ENCODE data around the gene ADRA2B.

Gene ADRA2B

DNA sequence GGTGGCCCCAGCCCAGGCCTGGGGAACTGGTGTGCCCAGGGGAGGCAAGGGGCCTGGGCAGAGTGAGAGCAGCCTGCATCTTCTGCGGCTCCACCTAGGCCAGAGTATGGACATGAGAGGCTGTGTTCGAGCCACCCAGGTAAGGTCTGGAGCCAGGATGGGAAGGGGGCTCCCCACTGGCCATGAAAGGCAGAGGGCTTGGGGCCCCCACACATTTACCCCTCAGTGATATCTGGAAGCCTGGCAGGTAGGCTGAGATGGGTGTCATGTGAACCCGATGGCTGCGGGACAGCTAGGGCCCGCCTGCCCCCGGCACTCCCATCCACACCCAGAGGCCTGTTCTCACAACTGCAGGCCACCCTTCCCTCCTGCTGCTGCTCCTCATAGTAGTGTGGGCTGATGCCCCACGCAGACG, 13.2 kb downstream of the ADRA2B start:
- no peak for DNase-seq

DNA sequence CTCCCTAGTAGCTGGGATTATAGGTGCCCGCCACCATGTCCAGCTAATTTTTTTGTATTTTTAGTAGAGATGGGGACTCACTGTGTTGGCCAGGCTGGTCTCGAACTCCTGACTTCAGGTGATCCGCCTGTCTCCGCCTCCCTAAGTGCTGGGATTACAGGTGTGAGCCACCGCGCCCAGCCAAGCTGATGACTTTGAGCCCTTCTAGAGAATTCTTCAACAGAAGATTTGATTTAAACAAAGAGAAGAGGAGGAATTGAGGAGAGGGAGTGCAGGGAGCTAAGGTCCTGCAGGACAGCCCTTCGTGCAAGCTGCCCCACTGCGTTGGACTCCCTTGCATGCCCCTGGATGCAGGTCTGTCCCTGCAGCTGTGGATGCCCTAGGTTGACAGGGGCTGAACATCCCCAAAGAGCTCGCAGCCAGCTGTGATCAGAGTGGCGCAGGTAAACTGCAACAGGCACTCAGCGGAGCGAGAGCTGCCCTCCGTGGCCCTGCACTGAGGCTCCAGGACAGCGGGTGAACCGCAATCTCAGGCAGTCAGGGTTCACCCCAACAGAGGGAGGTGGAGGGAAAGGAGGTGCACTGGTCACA, 13.7 kb downstream of the ADRA2B start:
- no peak for DNase-seq

DNA sequence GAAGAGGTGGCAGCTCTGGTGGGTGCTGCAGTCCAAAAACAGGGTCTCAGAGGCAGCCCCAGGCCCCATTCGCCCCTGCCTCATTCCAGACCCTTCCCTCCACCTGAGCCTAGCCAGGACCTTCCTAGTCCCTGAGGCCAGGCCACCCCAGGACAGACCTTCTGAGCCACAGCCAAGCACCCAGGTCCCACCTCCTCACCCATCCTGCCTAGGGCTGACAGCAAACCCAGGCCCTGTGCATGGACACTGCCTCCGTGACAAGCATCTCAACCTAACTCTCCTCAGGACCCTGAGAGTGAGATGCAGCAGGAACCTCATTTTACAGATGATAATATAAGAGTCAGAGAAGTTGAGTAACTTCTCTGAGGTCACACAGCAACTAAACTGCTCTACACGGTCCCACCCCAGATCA, 15.5 kb downstream of the ADRA2B start:
- DNase-seq = no peak

DNA sequence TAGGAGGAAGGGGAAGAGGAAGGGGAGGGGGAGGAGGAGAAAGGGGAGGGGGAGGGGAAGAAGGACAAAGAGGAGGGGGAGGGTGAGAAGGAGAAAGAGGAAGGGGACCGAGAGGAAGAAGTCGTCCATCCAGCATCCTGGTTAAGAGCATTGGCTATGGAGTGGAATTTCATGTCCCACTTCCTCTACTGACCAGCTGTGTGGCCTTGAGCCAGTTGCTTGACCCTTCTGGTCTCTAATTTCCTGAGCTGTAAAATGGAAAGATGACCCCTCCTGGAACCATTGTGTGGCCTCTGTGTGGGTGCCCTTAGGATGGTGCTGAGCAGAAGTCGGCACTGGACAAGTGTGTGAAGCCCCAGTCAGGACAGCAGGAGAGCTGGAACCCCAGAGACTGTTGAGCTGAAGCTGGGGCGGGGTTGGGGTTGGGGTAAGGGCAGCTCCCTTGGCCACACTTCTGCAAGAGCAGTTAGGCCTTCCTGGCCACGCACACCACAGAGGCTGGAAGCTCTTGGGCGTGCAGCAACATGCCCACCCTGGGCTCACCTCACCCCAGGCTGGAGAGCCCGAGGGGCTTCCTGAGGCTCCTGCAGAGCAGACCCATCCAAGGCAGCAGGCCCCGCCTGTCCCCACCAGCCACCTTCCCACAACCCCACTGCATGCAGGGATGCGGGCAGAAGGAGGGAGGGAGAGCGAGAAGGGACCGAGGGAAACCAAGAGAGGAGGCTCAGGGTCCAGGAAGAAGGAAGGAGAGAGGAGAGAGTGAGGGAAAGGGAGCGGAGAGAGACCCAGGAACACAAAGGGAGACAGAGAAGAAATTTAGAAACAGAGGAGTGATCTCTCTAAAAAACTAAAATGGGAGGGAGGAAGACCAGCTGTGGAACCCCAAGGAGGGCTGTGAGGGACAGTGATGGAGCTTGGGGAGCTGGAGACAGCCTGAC, 16.2 kb downstream of the ADRA2B start:
- no peak for DNase-seq

DNA sequence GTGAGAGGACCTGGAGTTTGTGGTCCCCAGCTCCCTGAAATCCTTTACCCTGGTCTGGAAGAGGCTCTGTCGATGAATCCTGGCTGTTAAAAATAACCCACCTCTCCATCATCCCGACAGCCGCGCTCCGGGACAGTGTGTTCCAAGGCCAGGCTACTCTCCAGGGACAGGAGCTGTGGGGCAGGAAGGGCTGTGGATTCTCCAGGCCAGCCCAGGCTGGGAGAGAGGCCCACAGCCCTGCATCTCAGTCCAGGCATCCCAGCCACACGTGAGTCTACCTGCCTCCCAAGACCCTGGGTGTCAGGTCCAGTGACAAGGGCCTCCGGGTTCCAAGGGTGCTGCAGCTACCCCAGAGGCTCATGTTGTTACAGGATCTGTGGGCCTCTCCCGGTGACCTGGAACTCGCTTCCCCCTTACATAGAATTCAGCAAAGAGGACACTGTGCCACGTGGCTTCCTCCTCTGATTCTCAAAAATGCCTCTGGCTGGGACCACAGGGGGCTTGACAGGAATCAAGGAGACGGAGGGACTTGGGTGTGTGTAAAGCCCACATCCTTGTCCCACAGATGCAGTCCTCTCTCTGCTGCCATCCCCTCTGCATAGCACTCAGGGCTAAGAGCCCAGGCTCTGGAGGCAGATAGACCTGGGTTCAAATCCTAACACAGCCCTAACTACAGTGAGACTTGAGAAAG, 17.3 kb downstream of the ADRA2B start:
- DNase-seq = no peak

DNA sequence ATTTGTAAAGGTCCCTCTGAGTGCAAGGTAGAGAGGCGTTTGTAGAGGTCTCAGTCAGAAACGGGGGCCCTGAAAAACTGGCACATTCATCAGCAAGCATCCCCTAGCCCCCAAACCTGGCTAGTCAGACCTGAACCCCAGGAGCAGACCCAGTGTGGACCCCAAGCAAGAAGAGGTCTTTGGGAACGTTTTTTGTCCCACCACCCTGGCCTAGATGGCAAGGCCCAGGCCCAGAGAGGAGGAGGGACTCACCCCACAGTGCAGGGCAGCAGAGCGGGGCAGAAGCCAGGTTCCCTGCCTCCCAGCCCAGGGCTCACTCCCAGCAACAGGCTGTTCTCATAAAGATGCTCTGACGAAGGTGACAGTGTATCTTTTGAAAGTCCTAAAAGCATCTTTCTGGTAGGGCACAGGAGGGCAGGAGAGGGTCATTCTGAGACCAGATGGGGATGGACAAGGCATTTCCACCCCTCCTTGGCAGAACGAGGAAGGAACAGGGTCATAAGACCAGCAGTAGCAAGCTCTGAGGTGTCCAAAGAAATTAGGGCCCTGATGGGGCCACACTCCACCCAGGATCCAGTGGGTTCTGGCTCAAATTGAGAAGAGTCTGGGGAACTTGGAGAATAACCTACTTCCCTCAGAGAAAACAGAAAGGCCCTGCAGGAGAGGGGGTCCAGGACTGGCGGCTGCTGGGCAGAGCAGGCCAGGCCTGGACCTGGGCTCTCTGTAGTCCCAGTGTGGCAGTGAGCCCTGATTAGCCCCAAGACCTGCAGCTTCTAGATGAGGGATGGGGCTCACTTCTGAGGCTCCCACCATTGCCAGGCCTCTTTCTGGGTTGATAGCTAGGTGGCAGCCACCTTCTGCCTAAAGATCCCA, 18.2 kb downstream of the ADRA2B start:
- DNase-seq = no peak

DNA sequence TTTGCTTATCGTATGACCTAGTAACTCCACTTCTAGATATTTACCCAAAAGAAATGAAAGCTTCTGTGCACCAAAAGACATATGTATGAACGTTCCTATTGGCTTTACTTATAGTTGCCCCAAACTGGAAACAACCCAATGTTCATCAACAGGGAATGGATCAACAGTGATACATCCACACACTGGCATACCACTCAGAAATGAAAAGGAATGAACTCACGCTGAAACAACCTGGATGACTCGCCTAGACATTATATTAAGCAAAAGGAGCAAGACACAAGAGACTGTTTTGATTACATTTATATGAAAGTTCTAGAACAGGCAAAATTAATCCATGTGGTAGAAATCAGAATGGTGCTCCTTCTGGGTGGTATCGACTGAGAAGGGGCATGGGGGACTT, 18.9 kb downstream of the ADRA2B start:
- DNase-seq = no peak

DNA sequence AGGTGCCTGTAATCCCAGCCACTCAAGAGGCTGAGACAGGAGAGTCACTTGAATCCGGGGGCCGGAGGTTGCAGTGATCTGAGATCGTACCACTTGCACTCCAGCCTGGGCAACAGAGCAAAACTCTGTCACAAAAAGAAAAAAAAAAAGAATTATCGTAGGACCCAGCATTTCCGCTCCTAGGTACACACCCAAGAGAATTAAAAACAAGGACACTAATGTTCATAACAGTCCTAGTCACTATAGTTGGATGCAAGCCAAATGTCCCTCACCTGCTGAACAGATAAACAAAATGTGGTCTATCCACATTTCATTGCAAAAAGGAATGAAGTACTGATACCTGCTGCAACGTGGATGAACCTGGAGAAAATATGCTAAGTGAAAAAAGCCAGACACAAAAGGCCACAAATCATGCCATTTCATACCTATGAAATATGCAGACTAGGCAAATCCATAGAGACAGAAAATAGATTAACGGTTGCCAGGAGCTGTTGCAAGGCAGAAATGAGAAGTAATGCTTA, 21.2 kb downstream of the ADRA2B start:
- no peak for DNase-seq

DNA sequence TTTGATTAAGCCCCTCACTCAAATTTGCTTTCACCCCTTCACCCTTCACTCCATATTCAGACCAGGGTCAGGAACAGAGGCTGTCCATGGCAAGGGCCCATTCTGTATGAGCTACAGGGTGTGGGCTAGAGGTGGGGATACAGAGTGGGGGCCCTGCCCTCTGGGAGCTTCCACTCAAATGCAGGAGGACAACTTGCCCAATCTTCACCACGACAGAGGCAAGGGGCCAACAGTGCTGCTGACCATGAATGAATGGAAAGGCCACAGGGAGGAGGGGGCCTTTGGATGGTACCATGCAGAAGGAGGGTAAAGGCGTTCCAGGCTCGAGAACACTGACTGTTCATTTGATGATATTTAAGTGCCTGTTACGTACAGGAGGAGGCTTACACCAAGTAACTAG, 22.8 kb downstream of the ADRA2B start:
- DNase-seq = no peak

DNA sequence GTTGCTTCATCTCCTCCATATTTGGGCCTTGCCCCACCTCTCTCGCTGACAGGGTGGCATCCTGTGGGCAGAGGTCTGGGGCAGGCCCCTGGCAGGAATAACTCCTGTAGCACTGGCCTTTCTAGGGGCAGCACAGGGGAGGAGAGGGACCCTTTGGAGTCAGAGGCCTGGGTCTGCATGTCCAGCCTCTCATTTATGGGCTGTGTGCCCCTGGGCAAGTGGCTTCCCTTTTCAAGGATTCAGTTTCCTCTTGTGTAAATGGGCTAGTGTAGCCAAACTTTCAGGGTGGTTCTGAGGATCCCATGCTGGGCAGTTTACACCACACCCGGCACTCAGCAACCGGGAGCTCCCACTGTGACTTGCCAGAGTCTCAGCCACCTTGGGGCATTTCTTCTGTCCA, 23.4 kb downstream of the ADRA2B start:
- DNase-seq = no peak

DNA sequence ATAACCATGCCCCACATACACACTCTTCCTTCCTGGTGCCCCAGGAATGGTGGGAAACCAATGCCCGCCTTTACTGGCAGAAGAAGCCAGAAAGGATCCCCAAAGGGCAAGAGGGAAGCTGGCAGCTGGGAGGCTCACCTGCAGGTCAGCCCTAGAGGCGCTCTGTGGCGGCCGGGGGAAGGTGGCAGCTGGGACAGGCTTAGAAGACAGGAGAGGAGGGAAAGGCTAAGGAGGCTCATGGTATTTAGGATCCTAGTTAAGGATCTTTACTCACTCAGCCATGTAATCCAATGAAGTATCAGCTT, 23.8 kb downstream of the ADRA2B start:
- no peak for DNase-seq

DNA sequence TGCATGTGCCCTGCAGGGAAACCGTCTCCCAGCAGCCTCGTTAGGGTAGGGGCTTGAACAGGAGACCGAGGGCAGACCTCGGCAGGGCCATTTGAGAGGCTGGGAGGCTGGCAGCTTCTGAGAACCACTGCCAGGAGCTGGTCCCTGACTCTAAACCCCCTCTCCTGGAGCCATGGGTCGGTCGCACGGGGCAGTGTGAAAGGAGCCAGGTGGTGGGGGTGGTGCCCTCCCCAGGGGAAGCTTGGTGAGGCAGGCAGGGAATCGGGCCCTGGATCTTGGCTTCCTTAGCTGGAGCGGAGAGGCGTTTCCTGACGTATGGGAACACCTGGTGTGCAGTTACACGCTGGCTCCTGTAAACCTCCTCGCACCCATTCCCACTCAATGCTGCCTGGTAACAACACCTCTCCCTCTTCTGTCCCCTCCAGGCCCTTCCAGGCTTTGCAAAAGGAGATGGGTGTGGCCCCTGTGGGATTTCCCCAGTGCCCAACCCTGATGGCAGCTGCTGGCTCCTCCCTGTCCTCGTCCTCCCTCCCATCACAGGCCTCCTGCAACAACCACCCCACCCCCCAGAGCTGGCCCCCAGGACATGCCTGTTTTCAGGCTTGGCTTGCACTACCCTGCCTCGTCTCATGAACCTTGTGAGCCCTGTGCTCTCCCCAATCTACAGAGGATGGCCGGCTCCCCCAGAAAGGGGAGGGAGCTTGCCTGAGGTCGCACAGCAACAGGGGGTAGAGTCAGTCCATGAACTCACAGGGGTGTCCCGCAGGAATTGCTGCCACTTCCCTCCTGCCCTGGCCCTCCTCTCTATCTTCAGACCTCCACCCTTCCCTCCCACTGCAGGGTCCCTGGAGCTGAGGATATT, 24.4 kb downstream of the ADRA2B start:
- no peak for DNase-seq

DNA sequence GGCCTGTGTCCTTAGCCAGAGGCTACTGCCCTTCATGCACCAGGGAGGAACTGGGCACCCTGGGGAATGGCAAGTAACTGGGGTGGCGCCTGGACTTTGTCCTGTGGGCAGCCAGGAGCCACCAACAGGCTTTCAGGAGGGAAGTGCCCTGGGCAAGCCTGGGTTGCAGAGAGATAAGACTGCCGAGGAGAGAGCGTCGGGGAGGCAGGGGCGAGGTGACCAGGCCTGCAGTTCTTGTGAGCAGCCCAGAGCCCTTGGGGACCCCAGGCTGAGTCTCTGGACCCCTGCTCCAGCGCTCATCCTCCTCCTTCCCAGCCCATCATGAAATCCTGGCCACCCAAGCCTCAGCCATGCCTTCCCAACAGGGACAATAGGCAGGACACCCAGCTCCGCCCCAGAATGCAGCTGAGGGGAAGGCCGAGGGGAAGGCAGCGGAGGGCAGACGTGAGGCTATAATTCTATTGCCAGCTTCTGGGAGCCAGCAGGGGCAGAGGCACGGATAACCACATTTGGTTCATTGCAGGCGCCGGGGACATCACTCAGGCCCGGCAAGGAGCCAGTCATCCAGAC, 25.1 kb downstream of the ADRA2B start:
- no peak for DNase-seq

DNA sequence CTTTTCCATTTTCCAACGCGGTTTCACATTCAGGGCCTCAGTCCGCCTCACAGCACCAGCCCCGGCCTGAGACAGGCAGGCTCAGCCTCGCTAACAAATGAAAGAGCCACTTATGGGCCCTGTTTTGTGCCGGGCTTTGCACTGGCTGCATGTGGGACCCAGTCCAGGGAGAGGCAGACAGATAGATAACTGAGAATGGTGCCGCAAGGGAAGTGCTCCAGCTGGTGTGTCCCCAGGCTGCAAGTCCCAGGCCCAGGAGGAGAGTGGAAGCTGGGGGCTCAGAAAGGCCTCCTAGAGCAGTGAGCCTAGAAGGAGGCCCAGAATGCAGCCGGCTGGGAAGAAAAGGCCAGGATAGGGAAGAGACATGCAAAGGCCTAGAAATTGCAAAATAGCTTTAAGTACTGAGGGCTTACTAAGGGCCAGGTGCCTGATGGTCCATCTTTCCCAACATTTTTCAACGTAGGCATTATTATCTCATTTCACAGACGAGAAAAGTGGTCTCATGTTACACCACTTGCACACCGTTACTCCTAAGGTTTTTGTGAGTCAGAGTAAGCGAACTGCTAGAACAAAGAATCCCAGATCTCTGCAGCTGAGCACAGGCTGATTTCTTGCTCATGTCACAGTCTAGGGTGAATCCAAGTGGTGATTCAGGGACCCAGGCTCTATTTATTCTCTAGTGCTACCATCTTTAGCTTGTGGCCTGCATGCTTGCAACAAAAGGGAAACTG, 26.0 kb downstream of the ADRA2B start:
- DNase-seq = no peak

DNA sequence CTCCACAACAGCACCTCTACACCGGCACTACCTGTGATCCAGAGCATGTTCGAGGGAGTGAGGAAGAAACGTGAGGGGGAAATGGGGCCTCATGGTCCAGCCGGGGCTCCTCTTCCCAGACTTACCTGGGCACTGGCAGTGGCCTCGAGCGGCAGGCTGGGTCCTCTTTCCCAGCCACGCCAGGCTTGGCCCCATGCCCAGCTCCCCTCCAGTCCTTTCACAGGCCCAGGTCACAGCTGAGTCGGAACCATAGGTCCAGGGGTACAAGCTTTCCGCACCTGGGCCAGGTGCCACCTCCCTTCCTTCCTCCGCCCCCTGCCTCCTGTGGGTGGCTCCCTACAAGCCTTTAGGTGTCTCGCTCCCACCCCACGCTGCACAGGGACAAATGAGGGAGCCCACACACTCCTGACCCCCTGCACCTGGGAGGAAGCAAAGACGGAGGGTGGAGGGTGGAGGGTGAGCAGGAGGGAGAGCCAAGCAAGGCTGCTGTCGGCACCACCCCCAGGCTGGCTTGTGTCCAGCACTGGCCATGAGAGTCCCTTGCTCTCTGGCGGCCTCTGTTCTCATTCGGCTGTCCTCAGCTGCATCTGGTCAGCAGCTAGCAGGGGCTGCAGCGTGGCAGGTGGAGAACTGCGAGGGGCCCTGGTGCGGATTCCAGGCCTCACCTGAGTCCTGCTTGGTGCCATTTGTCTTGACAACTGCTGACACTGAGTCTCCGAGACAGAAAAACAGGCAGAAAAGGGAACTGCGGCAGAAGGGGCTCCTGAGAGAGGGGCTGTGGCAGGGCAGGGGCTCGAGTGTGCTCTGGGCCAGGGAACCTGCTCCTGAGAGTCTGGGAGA, 26.8 kb downstream of the ADRA2B start:
- DNase-seq = no peak

DNA sequence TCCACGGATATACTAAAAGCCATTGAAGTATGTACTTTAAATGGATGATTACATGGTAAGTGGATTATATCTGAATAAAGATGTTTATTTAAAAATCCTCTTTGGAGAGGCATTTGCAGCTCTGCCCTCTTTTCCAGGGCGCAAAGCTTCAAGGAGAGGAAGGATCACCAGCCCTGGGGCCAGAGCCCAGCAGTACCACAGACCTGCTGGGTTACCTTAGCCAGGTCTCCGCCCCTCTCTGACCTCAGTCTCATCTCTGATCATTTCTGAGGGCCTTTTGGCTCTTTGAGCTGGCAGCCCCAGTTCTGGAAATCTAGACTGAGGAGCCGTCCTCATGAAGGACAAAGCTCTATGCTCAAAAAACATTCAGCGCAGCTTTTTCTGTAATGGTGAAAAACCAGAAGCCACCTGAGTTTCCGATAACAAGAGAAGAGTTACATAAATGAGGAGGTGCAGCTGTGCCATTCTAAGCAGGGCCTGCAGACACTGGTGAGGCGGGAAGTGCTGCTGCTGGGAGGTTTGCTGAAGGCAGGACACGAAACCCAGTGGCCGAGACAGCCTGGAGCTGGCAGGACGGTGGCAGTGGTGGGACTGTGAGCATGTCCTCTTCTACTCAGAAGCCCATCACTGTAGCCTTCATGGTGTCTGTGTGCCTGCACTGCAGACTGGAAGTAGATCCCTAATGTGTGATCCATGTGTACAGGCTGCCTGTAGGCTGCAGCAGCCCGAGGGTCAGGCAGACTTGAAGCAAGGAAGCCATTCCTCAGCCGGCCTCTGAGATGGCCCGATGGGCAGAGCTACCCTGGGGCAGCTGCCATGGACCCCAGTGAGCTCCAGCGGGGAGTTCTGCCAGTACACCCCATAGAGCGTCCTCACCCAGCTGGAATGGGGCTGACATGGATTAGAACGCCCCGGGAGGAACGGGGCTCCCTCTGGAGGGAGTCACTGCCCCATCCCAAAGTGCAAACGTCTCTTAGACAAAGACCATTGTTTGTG, 27.7 kb downstream of the ADRA2B start:
- DNase-seq = no peak

DNA sequence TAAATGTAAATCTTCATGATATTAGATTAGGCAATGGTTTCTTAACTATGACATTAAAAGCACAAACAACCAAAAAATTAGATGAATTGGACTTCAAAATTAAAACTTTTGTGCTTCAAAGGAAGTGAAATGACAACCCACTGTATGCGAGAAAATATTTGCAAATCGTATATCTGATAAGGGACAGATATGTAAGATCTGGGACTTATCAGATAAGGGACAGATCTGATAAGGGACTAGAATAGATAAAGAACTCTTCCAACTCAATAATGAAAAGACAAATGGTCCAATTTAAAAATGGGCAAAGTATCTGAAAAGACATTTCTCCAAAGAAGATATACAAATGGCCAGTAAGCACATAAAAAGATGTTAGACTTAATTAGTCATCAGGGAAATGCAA, 29.2 kb downstream of the ADRA2B start:
- no peak for DNase-seq

DNA sequence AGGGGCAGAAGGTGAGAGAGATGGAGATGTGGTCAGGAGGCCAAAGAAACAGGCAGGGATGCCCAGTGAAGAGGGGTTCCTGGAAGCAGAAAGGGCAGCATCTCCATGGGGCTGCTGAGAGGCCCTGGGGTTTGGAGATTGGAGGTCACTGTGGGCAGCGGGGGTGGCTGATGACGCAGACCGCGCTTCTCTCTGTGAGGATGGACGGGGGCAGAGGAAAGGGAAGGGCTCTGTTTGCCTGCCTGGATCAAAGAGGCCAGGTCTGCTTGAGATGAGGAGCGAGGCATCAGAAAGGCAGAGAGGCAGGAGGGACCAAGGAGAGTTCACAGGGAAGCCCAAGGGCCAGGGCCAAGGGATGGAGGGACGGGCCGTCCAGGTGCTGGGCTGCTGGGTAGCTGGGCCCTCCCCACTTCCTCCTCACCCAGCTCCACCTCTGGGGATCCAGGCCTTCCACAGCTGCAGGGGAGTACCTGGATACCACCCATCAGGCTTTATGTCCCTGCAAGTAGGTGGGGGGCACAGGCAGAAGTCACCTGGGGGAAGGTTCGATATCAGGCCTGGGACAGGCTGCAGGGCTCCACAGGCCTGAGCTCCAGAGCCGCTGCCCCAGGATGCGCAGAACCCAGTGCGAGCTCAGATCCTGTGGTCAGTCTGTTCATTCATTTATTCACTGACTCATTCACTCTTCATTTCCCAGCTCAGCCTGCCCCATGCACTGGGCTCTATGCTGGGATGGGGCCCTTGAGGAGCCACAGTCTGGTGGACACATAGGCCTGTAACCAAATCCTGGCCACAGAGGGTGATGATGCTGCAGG, 30.6 kb downstream of the ADRA2B start:
- DNase-seq = no peak

All from EL (cell line).